Endodermal cell (in vitro differentiated cells): ENCODE data around the gene GLDN. TPM values are rescaled to one million over a fixed set of nuclear protein-coding genes. Genes with fewer than 3 reads are reported as not detected.

ENCODE experiments used
- DNase-seq: peaks from one replicate; pipeline ENCODE4 v3.0.0-alpha.2; 2017
- H3K27ac ChIP-seq: 2 replicates; pipeline ENCODE4 v1.5.1; 2013; ENCODE audit warnings: mild to moderate bottlenecking, low read depth, low read length, moderate library complexity
- H3K27me3 ChIP-seq: 2 replicates; pipeline ENCODE4 v1.6.1; 2013; ENCODE audit warnings: mild to moderate bottlenecking, low read length, moderate library complexity; ENCODE audit not compliant: insufficient read depth, control insufficient read depth, poor library complexity, severe bottlenecking
- H3K36me3 ChIP-seq: 2 replicates; pipeline ENCODE4 v1.7.0; 2013; ENCODE audit warnings: mild to moderate bottlenecking, low read length, moderate library complexity; ENCODE audit not compliant: control insufficient read depth, insufficient read depth
- H3K4me1 ChIP-seq: one replicate; pipeline ENCODE4 v1.7.0; 2013; ENCODE audit warnings: low read length; ENCODE audit not compliant: control insufficient read depth, insufficient read depth
- H3K4me3 ChIP-seq: 2 replicates; pipeline ENCODE4 v1.5.1; 2013; ENCODE audit warnings: mild to moderate bottlenecking, low read length, moderate library complexity
- H3K9ac ChIP-seq: 2 replicates; pipeline ENCODE4 v1.6.1; 2013; ENCODE audit warnings: mild to moderate bottlenecking, low read length, moderate library complexity; ENCODE audit not compliant: poor library complexity, severe bottlenecking; ENCODE audit errors: extremely low read depth
- H3K9me3 ChIP-seq: 2 replicates; pipeline ENCODE4 v1.6.1; 2013; ENCODE audit warnings: mild to moderate bottlenecking, low read length, moderate library complexity; ENCODE audit not compliant: control insufficient read depth
- H3K27ac Mint-ChIP-seq: 2 replicates; pipeline ENCODE4 v1.8.0; 2020; ENCODE audit warnings: mixed read lengths
- H3K27me3 Mint-ChIP-seq: 2 replicates; pipeline ENCODE4 v1.8.0; 2021; ENCODE audit warnings: mild to moderate bottlenecking, mixed read lengths; ENCODE audit not compliant: insufficient read depth
- H3K36me3 Mint-ChIP-seq: 2 replicates; pipeline ENCODE4 v1.8.0; 2020; ENCODE audit warnings: low read depth, mixed read lengths
- H3K4me1 Mint-ChIP-seq: 2 replicates; pipeline ENCODE4 v1.8.0; 2020; ENCODE audit warnings: mixed read lengths
- H3K4me3 Mint-ChIP-seq: 2 replicates; pipeline ENCODE4 v1.8.0; 2020; ENCODE audit warnings: mild to moderate bottlenecking, moderate library complexity, mixed read lengths
- H3K9me3 Mint-ChIP-seq: 2 replicates; pipeline ENCODE4 v1.8.0; 2020; ENCODE audit warnings: mild to moderate bottlenecking, mixed read lengths
- WGBS, 2 experiments: methylation state at CpG; one replicate each; pipeline versions ENCODE4 v1.1.5 to v1.1.7; 2013; ENCODE audit warnings: missing lambda C conversion rate in 2 of 2, mixed read lengths in 1 of 2; ENCODE audit not compliant: insufficient coverage in 1 of 2, insufficient read length in 1 of 2; 5-methylcytosine and 5-hydroxymethylcytosine counted together
- total RNA-seq, 2 donors: library from RNA; stranded (reverse); fragmentation: NEBNext Ultra II Directional in 1 of 2; extraction: Animal tissue kit (Norgen Biotek cat#: 25700) in 1 of 2; gene quantifications; 2 replicates in 1 of 2; 3 replicates in 1 of 2; pipeline ENCODE4 v1.2.1, GENCODE V29; 2021
- TF ChIP-seq, protein P1 (sequence below): fragments of 200-600 bp; sonication (generic); conservative IDR thresholded peaks from 2 replicates; pipeline ENCODE4 v1.5.0; 2021; ENCODE audit warnings: antibody characterized with exemption, mild to moderate bottlenecking

The GLDN gene
- total RNA-seq, 2 donors from 2014 or later: 0.62 to 1.7 TPM

DNA sequence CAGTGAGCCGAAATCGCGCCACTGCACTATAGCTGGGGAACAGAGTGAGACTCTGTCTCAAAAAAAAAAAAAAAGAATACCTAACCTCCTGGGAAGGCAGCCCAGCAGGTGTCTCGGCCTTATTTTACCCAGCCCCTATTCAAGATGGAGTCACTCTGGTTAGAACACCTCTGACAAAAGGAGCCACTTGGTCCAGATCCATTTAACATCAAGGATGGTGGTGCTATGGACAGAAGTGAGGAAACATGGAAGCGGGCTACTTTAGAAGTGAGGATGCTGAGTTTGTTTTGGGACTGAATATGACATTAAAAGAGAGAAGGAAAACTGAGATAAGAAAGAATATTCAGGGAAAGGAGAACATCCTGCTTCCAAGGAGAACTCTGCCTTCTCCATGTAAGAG, 14.7 kb downstream of the GLDN start:
- Mint-ChIP-seq H3K4me3 (no peak overlapping the region), H3K27ac (no peak overlapping the region), H3K4me1 (peaks cover 9% of the 10 kb centered on the region), H3K27me3 (peaks cover 34% of the 10 kb centered on the region), H3K36me3 (no peaks in the 10 kb centered on the region), H3K9me3 (no peaks in the 10 kb centered on the region)
- 88 to 93% methylated on average over 1 to 5 of the region's 5 CpGs for WGBS, 2 experiments
- no peak overlapping the region for H3K27ac ChIP-seq
- H3K4me3 ChIP-seq: no peak overlapping the region
- H3K9me3 ChIP-seq: no peaks in the 10 kb centered on the region
- H3K27me3 ChIP-seq: peaks cover 8% of the 10 kb centered on the region
- no peak overlapping the region for H3K9ac ChIP-seq
- H3K4me1 ChIP-seq: no peaks in the 10 kb centered on the region
- no peaks in the 10 kb centered on the region for H3K36me3 ChIP-seq
- TF ChIP-seq, protein P1, sequence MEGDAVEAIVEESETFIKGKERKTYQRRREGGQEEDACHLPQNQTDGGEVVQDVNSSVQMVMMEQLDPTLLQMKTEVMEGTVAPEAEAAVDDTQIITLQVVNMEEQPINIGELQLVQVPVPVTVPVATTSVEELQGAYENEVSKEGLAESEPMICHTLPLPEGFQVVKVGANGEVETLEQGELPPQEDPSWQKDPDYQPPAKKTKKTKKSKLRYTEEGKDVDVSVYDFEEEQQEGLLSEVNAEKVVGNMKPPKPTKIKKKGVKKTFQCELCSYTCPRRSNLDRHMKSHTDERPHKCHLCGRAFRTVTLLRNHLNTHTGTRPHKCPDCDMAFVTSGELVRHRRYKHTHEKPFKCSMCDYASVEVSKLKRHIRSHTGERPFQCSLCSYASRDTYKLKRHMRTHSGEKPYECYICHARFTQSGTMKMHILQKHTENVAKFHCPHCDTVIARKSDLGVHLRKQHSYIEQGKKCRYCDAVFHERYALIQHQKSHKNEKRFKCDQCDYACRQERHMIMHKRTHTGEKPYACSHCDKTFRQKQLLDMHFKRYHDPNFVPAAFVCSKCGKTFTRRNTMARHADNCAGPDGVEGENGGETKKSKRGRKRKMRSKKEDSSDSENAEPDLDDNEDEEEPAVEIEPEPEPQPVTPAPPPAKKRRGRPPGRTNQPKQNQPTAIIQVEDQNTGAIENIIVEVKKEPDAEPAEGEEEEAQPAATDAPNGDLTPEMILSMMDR: no peak
- DNase-seq: no peak

DNA sequence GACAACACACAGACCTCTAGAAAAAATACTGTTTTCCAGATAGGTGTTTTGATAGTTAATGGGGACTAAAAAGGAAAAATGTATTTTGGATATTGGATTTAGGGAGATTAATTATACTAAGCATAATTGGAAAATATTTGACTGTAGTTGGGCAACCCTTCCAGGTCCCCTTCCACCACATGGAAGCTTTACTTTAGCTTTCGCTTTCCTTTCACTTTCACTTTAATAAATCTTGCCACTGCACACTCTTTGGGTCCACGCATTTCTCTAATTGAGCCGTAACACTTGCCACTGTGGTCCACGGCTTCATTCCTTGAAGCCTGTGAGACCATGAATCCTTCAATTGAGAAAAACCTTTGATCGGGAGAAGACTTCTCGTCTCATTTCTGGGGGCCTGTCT, 15.5 kb downstream of the GLDN start:
- no peaks in the 10 kb centered on the region for H3K9me3 Mint-ChIP-seq
- no peak for DNase-seq
- no peak overlapping the region for H3K9ac ChIP-seq
- H3K27ac ChIP-seq: no peak overlapping the region
- peaks cover 27% of the 10 kb centered on the region for H3K27me3 Mint-ChIP-seq
- no peaks in the 10 kb centered on the region for H3K9me3 ChIP-seq
- H3K27ac Mint-ChIP-seq: no peak overlapping the region
- TF ChIP-seq, protein P1: no peak
- H3K36me3 ChIP-seq: no peaks in the 10 kb centered on the region
- H3K4me1 ChIP-seq: no peaks in the 10 kb centered on the region
- 93% methylated on average over 6 of the region's 6 CpGs for WGBS, 2 experiments
- peaks cover 9% of the 10 kb centered on the region for H3K4me1 Mint-ChIP-seq
- H3K27me3 ChIP-seq: peaks cover 8% of the 10 kb centered on the region
- no peaks in the 10 kb centered on the region for H3K36me3 Mint-ChIP-seq
- H3K4me3 ChIP-seq: no peak overlapping the region
- no peak overlapping the region for H3K4me3 Mint-ChIP-seq

DNA sequence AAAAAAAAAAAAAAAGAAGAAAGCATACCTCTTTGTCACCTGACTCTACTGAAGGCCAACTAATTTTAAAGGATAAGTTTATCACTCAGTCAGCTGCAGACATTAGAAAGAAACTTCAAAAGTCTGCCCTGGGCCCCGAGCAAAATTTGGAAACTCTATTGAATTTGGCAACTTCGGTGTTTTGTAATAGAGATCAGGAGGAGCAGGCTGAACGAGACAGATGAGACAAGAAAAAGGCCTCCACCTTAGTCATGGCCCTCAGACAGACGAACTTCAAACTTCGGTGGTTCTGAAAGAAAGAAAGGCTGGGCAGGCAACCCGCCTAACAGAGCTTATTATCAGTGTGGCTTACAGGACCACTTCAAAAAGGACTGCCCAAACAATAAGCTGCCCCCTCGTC, 18.5 kb downstream of the GLDN start:
- H3K4me1 ChIP-seq: no peaks in the 10 kb centered on the region
- TF ChIP-seq, protein P1: no peak
- H3K4me3 ChIP-seq: no peak overlapping the region
- H3K9me3 Mint-ChIP-seq: no peaks in the 10 kb centered on the region
- no peaks in the 10 kb centered on the region for H3K9me3 ChIP-seq
- H3K9ac ChIP-seq: no peak overlapping the region
- no peak overlapping the region for H3K4me3 Mint-ChIP-seq
- no peaks in the 10 kb centered on the region for H3K36me3 ChIP-seq
- H3K36me3 Mint-ChIP-seq: no peaks in the 10 kb centered on the region
- H3K27ac Mint-ChIP-seq: no peak overlapping the region
- DNase-seq: no peak
- peaks cover 13% of the 10 kb centered on the region for H3K27me3 Mint-ChIP-seq
- 87 to 92% methylated on average over 4 to 7 of the region's 7 CpGs for WGBS, 2 experiments
- H3K27ac ChIP-seq: no peak overlapping the region
- H3K27me3 ChIP-seq: peaks cover 19% of the 10 kb centered on the region
- H3K4me1 Mint-ChIP-seq: no peaks in the 10 kb centered on the region
